OCI-LY7 (cell line): Measurements from ENCODE around the gene RAB3D. TPM values are rescaled to one million over a fixed set of nuclear protein-coding genes. Genes with fewer than 3 reads are reported as not detected.

ENCODE experiments used
- BruUV-seq: library from RNA; stranded (reverse); fragments of 400-500 nt; replicated peaks from 2 replicates; lab custom pipeline; 2021; lab: Mats Ljungman, UMichigan
- CTCF ChIA-PET: fragments of 300-600 bp; sonication (Branson Sonifier 250); formaldehyde crosslinking; loops from one replicate; lab custom pipeline; 2022; ENCODE audit warnings: antibody characterized with exemption; ENCODE audit not compliant: unreplicated experiment; lab: Charles Lee
- POLR2A ChIA-PET: fragments of 300-600 bp; sonication (Branson Sonifier 250); formaldehyde crosslinking; loops from one replicate; lab custom pipeline; 2022; ENCODE audit warnings: antibody characterized with exemption; lab: Charles Lee
- DNase-seq: peaks from one replicate; pipeline ENCODE4 v3.0.0-alpha.2; 2015; ENCODE audit warnings: low spot score
- H2AFZ ChIP-seq: fragments of 200-600 bp; sonication (generic), shearing (Covaris generic); 2 replicates; pipeline ENCODE4 v1.6.1; 2014; ENCODE audit warnings: mild to moderate bottlenecking, antibody characterized with exemption, low read length, moderate library complexity
- H3K27ac ChIP-seq: fragments of 200-600 bp; sonication (generic); 2 replicates; pipeline ENCODE4 v1.5.1; 2014; ENCODE audit warnings: mixed run types, low read depth, mild to moderate bottlenecking, moderate library complexity, low read length, inconsistent platforms; ENCODE audit not compliant: poor library complexity, severe bottlenecking
- H3K36me3 ChIP-seq: fragments of 200-600 bp; sonication (generic); 2 replicates; pipeline ENCODE4 v1.6.1; 2014; ENCODE audit warnings: mild to moderate bottlenecking, antibody characterized with exemption, low read length, moderate library complexity, mixed read lengths; ENCODE audit not compliant: insufficient read depth
- H3K4me1 ChIP-seq: fragments of 200-600 bp; sonication (generic); 2 replicates; pipeline ENCODE4 v1.5.1; 2014; ENCODE audit warnings: mild to moderate bottlenecking, low read length; ENCODE audit not compliant: insufficient read depth, poor library complexity, severe bottlenecking
- H3K4me2 ChIP-seq: fragments of 200-600 bp; sonication (generic); 2 replicates; pipeline ENCODE4 v1.6.1; 2014; ENCODE audit warnings: mild to moderate bottlenecking, low read length
- H3K4me3 ChIP-seq: fragments of 200-600 bp; sonication (generic); 2 replicates; pipeline ENCODE4 v1.5.1; 2014; ENCODE audit warnings: mild to moderate bottlenecking, low read depth, low read length; ENCODE audit not compliant: poor library complexity, severe bottlenecking
- H3K79me2 ChIP-seq: fragments of 200-600 bp; sonication (generic); 2 replicates; pipeline ENCODE4 v1.6.1; 2016; ENCODE audit warnings: low read depth, mild to moderate bottlenecking, low read length, moderate library complexity, mixed read lengths; ENCODE audit not compliant: insufficient read depth
- H3K9me2 ChIP-seq: fragments of 200-600 bp; sonication (generic); 2 replicates; pipeline ENCODE4 v1.6.1; 2016; ENCODE audit warnings: mild to moderate bottlenecking, low read length, mixed read lengths; ENCODE audit not compliant: insufficient read depth
- H3K9me3 ChIP-seq: fragments of 200-600 bp; sonication (generic); 2 replicates; pipeline ENCODE4 v1.6.1; 2014; ENCODE audit warnings: mild to moderate bottlenecking, mixed run types, low read length, mixed read lengths
- H4K20me1 ChIP-seq: fragments of 200-600 bp; sonication (generic); 2 replicates; pipeline ENCODE4 v1.6.1; 2014; ENCODE audit warnings: mild to moderate bottlenecking, antibody characterized with exemption, low read length, moderate library complexity, mixed read lengths; ENCODE audit not compliant: insufficient read depth
- CTCF ChIP-seq: fragments of 200-600 bp; sonication (generic); conservative IDR thresholded peaks from 2 replicates; pipeline ENCODE4 v1.5.1; 2014; ENCODE audit warnings: mild to moderate bottlenecking, antibody characterized with exemption, low read length, moderate library complexity, mixed read lengths
- EZH2phosphoT487 ChIP-seq: fragments of 200-600 bp; sonication (generic); IDR thresholded peaks from 2 replicates; pipeline ENCODE4 v1.6.1; 2018; ENCODE audit warnings: low read depth, borderline replicate concordance, mild to moderate bottlenecking, mixed run types, antibody characterized with exemption, low read length, moderate library complexity, mixed read lengths
- intact Hi-C: fragments of 100-400 bp; cut with micrococcal nuclease; formaldehyde crosslinking; loops from one replicate; pipeline ENCODE4 v1.10.0; 2022; ENCODE audit not compliant: unreplicated experiment
- total RNA-seq, 2 experiments: library from RNA; depleted of rRNA in 1 of 2; stranded (reverse); fragments of >200 nt in 1 of 2; shearing (Covaris generic) in 1 of 2; gene quantifications; 2 replicates each; pipeline ENCODE4 v1.2.3, GENCODE V29; 2014 to 2022

The RAB3D gene
- total RNA-seq, 2 experiments from 2014 or later: 1.9 to 8.4 TPM

GRCh38 chr19:11378319-11379189 lies 39.1 kb upstream of the RAB3D start:
- Histone ChIP-seq H3K27ac (no peak overlapping the region), H3K9me2 (no peaks in the 10 kb centered on the region), H3K4me2 (peak overlapping the region; percentile 37; the same call in 1 of the 2 replicates)

GRCh38 chr19:11377756-11378155 lies 38.3 kb upstream of the RAB3D start:
- peaks cover 18% of the 10 kb centered on the region; the same call in 1 of the 2 replicates for H3K36me3 ChIP-seq
- no TSS peak for BruUV-seq
- H3K9me3 ChIP-seq: no peaks in the 10 kb centered on the region
- peak overlapping the region; percentile 80 for H3K27ac ChIP-seq
- peak overlapping the region; percentile 87 for H3K4me3 ChIP-seq
- H3K79me2 ChIP-seq: peaks cover 26% of the 10 kb centered on the region
- CTCF ChIA-PET: interaction anchor here (2.6 kb wide), 1 partner anchor 105 kb away, joined by 11 read pairs; no protein-coding TSS in a partner anchor
- no peaks in the 10 kb centered on the region for H4K20me1 ChIP-seq
- TF ChIP-seq CTCF: no peak
- no peak for TF ChIP-seq EZH2phosphoT487
- intact Hi-C loops: no loop called here
- H3K4me2 ChIP-seq: peak overlapping the region; percentile 37; the same call in 1 of the 2 replicates
- peaks cover 60% of the 10 kb centered on the region for H3K4me1 ChIP-seq
- no peak for DNase-seq
- H2AFZ ChIP-seq: no peak overlapping the region; the same call in 1 of the 2 replicates
- POLR2A ChIA-PET: interaction anchor here (1.5 to 1.7 kb wide), 2 partner anchors 38 to 105 kb away, joined by 4 to 5 read pairs; partner anchors contain the start of gene RAB3D
- H3K9me2 ChIP-seq: no peaks in the 10 kb centered on the region

More at GRCh38 chr19:11378319-11379189, 39.1 kb upstream of the RAB3D start:
- intact Hi-C loops: no loop called here
- peak; percentile 48 for DNase-seq
- Histone ChIP-seq H3K4me1 (peaks cover 62% of the 10 kb centered on the region), H2AFZ (no peak overlapping the region), H3K9me3 (no peaks in the 10 kb centered on the region), H3K79me2 (peaks cover 26% of the 10 kb centered on the region), H4K20me1 (no peaks in the 10 kb centered on the region), H3K36me3 (peaks cover 18% of the 10 kb centered on the region; the same call in 1 of the 2 replicates), H3K4me3 (no peak overlapping the region)
- ChIA-PET CTCF (interaction anchor here (2.6 kb wide), 1 partner anchor 104 kb away, joined by 11 read pairs; no protein-coding TSS in a partner anchor), POLR2A (no interaction called here)
- TF ChIP-seq EZH2phosphoT487 (no peak), CTCF (peak; percentile 76)
- no TSS peak for BruUV-seq
